Activated CD8-positive, alpha-beta memory T cell treated with anti-CD3 and anti-CD28 coated beads, Interleukin-2, amount 10 ng/mL, durations not matched to agents 7 days and 5 days (primary cell): ENCODE measurements around the gene OXLD1. TPM values are rescaled to one million over a fixed set of nuclear protein-coding genes. Genes with fewer than 3 reads are reported as not detected.

Experiments used
- ATAC-seq: fragments of 150-1000 bp; cut with Tn5 transposase; one replicate; pipeline ENCODE4 v1.10.0; 2021; ENCODE audit warnings: moderate library complexity
- CTCF ChIA-PET: fragments of 350-600 bp; sonication (Branson Sonifier 250); formaldehyde crosslinking; loops from one replicate; lab custom pipeline; 2021; ENCODE audit warnings: antibody characterized with exemption; lab: Charles Lee
- DNase-seq: peaks from one replicate; pipeline ENCODE4 v3.0.0-alpha.2; 2020
- H3K27ac Mint-ChIP-seq: one replicate; pipeline ENCODE4 v1.8.0; 2021; ENCODE audit warnings: mild to moderate bottlenecking, mixed read lengths
- H3K27me3 Mint-ChIP-seq: one replicate; pipeline ENCODE4 v1.8.0; 2021; ENCODE audit warnings: mixed read lengths
- H3K36me3 Mint-ChIP-seq: one replicate; pipeline ENCODE4 v1.8.0; 2021; ENCODE audit warnings: mild to moderate bottlenecking, mixed read lengths
- H3K4me1 Mint-ChIP-seq: one replicate; pipeline ENCODE4 v1.8.0; 2021; ENCODE audit warnings: mixed read lengths
- H3K4me3 Mint-ChIP-seq: one replicate; pipeline ENCODE4 v1.8.0; 2021; ENCODE audit warnings: mild to moderate bottlenecking, moderate library complexity, mixed read lengths
- H3K9me3 Mint-ChIP-seq: one replicate; pipeline ENCODE4 v1.8.0; 2022; ENCODE audit warnings: low read depth, mixed read lengths
- total RNA-seq, 2 experiments: library from RNA; stranded (reverse); gene quantifications; one replicate each; pipeline ENCODE4 v1.2.3, GENCODE V29; 2021

OXLD1 gene
- total RNA-seq, 2 experiments from 2014 or later, result 57.9 to 68.5 TPM

DNA sequence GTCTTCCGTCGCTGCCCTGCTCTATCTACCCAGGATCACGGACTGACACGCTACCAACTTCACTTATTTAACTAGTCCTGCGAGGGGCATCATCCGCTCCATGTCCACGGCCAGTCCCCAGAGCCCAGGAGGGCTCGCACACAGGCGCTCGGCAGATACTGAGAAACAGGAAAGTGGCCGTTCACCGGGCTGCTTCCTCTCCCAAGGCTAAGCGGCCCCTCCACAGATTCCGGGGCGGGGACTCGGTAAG, 388 bp downstream of the OXLD1 start:
- Mint-ChIP-seq H3K27me3 (no peaks in the 10 kb centered on the region), H3K36me3 (peaks cover 40% of the 10 kb centered on the region), H3K27ac (peak overlapping the region; percentile 94), H3K4me3 (peak overlapping the region; percentile 89), H3K9me3 (no peaks in the 10 kb centered on the region), H3K4me1 (peaks cover 59% of the 10 kb centered on the region)
- ATAC-seq (peak; percentile 34), DNase-seq (peak; percentile 60)
- CTCF ChIA-PET, result interaction anchor here (1.0 to 1.7 kb wide), 3 partner anchors 13 to 31 kb away, joined by 3 to 7 read pairs (median 6); partner anchors contain the start of genes ARL16 and HGS

DNA sequence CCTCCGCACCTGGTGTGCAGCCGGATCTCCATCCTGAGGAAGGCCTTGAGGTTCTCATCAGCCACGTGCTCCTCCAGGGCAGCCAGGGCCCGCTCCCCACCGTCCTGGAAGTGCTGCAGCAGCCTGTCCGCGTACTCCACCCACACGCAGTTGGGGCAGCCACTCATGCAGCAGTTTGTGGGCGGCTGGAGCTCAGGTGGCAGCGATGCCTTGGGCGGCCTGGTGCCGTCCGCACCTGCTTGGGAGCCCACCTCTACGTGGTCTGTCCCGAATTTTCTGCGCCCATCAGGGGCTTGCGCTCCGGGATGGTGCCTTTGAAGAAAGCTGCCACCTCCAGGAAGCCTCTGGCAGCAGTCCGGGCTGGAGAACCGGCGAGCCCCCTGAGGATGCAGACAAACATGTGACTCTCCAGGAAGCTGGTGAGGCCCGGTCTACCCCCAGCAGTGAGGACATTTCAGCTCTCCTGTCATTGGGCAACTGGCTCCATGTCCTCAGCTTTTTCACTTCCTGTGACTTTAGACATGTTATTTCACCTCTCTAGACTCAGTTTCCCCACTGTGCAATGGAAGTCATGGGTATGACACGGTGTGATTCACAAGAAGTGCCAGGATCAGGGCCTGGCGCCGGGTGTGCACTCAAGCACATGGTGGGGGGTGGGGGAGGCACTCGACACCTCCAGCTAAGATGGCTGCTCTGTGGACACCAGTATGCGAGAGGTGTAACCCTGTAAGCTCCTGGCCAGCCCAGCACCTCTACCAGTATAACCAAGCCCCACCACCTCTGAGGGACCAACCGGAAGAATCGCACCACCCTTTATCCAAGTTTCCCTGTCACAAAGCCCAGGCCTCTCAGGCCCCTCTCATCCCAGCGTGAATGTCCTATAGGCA, 957 bp downstream of the OXLD1 start:
- peaks cover 59% of the 10 kb centered on the region for H3K4me1 Mint-ChIP-seq
- peaks cover 40% of the 10 kb centered on the region for H3K36me3 Mint-ChIP-seq
- peak; percentile 75 for DNase-seq
- peak; percentile 41 for ATAC-seq
- peak overlapping the region; percentile 94 for H3K27ac Mint-ChIP-seq
- no peaks in the 10 kb centered on the region for H3K9me3 Mint-ChIP-seq
- CTCF ChIA-PET, result interaction anchor here (1.0 to 1.7 kb wide), 4 partner anchors 12 to 30 kb away, joined by 3 to 7 read pairs (median 4); partner anchors contain the start of genes ARL16 and HGS
- H3K4me3 Mint-ChIP-seq, result peak overlapping the region; percentile 89
- H3K27me3 Mint-ChIP-seq, result no peaks in the 10 kb centered on the region

DNA sequence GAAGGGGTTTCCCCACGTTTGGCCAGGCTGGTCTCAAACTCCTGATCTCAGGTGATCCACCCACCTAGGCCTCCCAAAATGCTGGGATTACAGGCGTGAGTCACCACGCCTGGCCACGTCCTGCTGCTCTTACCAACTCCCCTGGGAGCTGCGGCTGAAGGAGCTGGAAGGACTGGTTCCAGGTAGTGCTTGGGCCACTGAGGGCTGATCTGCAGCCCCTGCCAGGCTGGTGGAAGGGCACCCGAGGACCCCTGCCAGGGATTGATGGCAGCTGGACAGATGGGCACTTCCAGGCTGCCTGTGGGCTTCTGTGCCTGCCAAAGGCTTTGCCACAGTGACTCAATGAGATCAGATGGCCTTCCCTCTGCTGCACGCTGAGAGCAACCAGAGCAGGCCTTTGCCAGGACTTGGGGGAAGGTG, 2.3 kb downstream of the OXLD1 start:
- DNase-seq, result no peak
- Mint-ChIP-seq H3K27me3 (no peaks in the 10 kb centered on the region), H3K4me3 (no peak overlapping the region), H3K4me1 (peaks cover 53% of the 10 kb centered on the region), H3K9me3 (no peaks in the 10 kb centered on the region), H3K27ac (peak overlapping the region; percentile 94), H3K36me3 (peaks cover 31% of the 10 kb centered on the region)
- CTCF ChIA-PET, result no interaction called here
- ATAC-seq, result no peak

DNA sequence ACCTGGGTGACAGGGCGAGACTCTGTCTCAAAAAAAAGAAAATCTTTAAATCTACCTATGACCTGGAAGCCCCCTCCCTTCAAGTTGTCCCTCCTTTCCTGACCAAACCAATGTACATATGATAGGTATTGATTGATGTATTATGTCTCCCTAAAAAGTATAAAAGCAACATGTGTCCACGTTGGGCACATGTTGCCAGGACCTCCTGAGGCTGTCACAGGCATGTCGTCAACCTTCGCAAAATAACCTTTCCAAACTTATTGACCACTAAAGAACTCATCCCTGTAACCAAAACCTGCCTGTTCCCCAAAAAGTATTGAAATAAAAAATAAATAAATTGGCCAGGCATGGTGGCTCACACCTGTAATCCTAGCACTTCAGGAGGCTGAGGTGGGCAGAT, 4.4 kb downstream of the OXLD1 start:
- Mint-ChIP-seq H3K4me1 (peaks cover 41% of the 10 kb centered on the region), H3K9me3 (no peaks in the 10 kb centered on the region), H3K27me3 (no peaks in the 10 kb centered on the region), H3K27ac (no peak overlapping the region), H3K4me3 (no peak overlapping the region), H3K36me3 (peaks cover 21% of the 10 kb centered on the region)
- CTCF ChIA-PET, result no interaction called here
- DNase-seq (no peak), ATAC-seq (no peak)

DNA sequence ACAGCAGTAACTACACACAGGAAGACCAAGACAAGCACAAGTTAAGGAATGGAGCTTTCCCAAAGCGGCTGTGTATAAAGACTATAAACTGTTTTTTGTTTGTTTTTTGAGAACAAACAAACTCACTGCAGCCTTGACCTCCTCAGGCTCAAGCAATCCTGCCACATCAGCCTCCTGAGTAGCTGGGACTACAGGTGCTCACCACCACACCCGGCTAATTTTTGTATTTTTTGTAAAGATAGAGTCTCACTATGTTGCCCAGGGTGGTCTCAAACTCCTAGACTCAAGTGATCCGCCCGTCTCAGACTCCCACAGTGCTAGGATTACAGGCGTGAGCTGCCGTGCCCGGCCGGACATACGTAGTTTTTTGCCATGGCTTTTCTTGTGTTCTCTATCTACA, 6.0 kb downstream of the OXLD1 start:
- DNase-seq (no peak), ATAC-seq (no peak)
- H3K27ac Mint-ChIP-seq, result no peak overlapping the region
- H3K4me1 Mint-ChIP-seq, result peaks cover 36% of the 10 kb centered on the region
- CTCF ChIA-PET, result no interaction called here
- H3K27me3 Mint-ChIP-seq, result no peaks in the 10 kb centered on the region
- no peaks in the 10 kb centered on the region for H3K9me3 Mint-ChIP-seq
- peaks cover 11% of the 10 kb centered on the region for H3K36me3 Mint-ChIP-seq
- H3K4me3 Mint-ChIP-seq, result no peak overlapping the region

DNA sequence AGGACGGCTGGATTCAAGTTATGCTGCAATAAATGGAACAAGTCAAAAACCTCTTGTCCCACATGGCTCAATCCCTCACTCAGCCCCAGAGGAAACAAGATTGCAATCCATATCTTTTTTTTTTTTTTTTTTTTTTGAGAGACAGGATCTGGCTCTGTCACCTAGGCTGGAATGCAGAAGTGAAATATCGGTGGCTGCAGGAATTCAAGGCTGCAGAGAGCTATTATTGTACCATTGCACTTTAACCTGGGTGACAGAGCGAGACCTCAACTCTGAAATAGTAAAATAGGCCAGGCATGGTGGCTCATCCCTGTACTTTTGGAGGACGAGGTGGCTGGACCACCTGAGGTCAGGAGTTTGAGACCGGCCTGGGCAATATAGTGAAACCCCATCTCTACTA, 7.4 kb downstream of the OXLD1 start:
- peaks cover 24% of the 10 kb centered on the region for H3K4me1 Mint-ChIP-seq
- H3K27ac Mint-ChIP-seq, result no peak overlapping the region
- CTCF ChIA-PET, result no interaction called here

DNA sequence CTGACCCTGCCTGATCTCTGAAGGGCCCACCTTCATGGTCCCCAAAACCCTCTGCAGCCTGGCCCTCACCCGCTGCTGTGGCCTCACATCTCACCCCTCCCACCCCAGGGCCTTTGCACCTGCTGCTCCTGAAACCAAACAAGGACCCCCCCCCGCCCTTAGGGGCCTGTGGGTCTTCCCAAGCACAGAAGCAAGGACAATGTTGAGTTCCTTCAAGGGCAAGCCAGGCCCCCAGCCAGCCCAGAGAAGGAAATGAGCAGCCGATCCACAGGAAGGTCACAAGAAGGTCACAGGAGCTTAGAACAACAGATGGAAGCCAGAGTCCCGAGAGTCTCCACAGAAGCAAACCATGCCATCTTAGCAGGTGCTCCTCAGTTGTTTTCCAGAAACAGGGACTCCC, 9.6 kb downstream of the OXLD1 start:
- Mint-ChIP-seq H3K9me3 (no peaks in the 10 kb centered on the region), H3K36me3 (no peaks in the 10 kb centered on the region), H3K4me1 (peaks cover 24% of the 10 kb centered on the region), H3K27ac (no peak overlapping the region), H3K27me3 (no peaks in the 10 kb centered on the region), H3K4me3 (no peak overlapping the region)
- DNase-seq (no peak), ATAC-seq (no peak)
- CTCF ChIA-PET, result no interaction called here

More for the DNA sequence above, 7.4 kb downstream of the OXLD1 start:
- DNase-seq (no peak), ATAC-seq (no peak)
- Mint-ChIP-seq H3K9me3 (no peaks in the 10 kb centered on the region), H3K27me3 (no peaks in the 10 kb centered on the region), H3K36me3 (no peaks in the 10 kb centered on the region), H3K4me3 (no peak overlapping the region)

DNA sequence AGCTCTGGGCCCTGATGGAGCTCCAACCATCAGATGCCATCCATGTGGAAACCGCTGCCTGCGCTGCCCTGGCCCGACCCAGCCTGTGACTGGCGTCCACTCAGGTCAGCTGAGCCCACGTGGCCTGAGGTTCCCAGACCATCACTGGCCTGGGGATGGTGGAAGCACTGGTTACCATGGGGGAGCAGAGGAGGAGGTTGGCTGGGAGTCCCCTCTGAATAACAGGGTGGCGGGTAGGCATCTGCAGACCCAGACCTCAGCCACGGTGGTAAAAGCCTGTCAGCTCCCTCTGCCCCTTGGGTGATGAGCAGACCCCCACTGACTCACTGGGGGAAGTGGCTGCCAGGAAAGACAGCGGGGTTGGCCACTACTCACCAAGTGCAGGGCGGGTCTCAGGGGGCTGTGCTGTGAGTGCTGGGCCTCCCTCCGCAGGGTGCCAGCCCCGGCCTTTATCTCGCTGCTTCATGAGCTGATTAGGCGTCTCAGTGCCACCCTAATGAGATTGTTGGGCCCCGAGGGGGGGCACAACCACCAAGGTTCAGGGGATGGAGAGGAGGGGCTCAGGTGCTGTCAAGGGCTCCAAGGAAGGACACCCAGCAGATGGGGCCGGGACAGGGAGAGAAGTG, 10.2 kb downstream of the OXLD1 start, which contains the start of gene PDE6G:
PDE6G (minus strand) TSS at position 425 of the 626 bp plus-strand sequence. CDS start 3,237 bp downstream, outside the sequence.
- no peak for ATAC-seq
- H3K36me3 Mint-ChIP-seq, result no peaks in the 10 kb centered on the region
- H3K27ac Mint-ChIP-seq, result no peak within 1 kb of the TSS
- no peaks in the 10 kb centered on the region for H3K9me3 Mint-ChIP-seq
- H3K27me3 Mint-ChIP-seq, result no peaks in the 10 kb centered on the region
- no peak within 1 kb of the TSS for H3K4me3 Mint-ChIP-seq
- CTCF ChIA-PET, result no interaction called here
- DNase-seq, result no peak
- peaks cover 25% of the 10 kb centered on the region for H3K4me1 Mint-ChIP-seq

DNA sequence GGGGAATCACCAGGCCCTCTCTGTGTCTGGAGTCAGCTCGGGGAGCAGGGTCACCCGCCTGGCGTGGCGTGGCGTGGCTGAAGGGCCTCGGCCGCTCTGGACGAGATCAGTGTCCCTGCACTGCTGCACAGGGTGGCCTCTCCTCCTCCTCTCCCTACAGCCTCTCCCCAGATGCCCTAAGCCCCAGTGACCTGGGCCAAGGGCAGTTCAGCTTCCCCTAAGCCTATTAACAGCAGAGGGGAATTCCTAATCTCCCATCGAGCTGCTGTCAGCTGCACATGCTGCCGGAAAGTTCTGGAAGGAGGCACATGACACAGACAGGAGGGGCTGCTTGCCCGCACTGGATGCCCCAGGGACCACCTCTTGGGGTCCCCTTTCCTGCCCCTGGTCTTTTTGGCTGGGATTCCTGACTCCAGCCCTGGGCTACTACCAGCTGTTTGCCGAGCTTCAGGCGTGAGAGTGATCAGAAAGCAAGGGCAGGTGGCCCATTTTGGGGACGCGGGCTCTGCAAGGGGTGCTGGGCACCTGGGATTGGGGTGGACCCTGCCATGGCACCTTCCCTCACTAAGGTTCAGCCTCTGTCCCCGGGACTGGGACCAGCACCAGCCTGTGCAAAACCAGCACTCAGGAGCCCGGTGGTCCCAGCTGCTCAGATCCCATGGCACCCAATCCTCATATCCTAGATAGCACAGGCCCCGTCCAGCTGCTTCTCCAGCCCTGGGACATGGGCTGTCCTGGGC, 10.9 kb downstream of the OXLD1 start:
- Mint-ChIP-seq H3K9me3 (no peaks in the 10 kb centered on the region), H3K27me3 (no peaks in the 10 kb centered on the region)
- CTCF ChIA-PET, result no interaction called here

DNA sequence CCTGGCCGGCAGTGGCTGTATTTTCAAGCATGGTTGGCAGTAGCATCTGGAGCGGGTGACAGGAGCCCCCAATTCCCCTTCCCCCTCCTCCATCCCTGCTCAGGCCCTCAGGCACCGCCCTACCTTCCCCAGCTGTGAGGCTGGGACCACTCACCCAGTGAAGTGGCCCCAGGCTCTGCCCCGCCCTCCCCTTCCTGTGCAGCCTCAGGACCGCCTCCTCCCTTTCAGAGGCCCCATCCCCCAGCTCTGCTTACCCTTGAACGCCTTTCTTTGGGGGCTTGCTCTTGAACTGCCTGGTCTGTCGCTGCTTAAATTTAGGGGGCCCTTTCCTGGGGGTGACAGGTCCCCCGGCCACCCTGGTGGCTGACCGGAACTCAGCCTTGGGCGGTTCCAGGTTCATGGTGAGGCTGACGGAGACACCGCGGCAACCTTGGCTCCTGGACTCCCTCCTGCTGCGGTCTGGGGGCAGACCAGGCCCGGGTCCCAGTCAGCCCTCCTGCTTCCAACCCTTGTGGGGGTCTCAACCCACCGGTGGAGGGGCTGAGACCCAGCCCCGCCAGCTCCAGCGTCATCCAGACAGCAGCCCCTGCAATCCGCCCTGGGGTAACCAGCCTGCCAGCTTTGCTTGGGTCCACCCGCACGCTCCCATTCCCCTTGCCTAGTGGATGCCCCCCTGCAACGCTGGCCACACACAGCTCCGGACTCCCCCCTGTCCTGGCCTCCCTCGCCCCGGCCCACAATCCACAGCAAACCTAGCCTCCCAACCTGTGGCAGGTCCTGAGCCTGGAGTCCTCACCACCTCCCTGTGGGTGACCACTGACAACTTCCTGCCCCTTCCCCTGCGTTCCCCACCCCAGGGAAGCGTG, 13.3 kb downstream of the OXLD1 start:
- peak; percentile 64 for DNase-seq
- peak overlapping the region; percentile 73 for H3K4me3 Mint-ChIP-seq
- no peaks in the 10 kb centered on the region for H3K9me3 Mint-ChIP-seq
- H3K4me1 Mint-ChIP-seq, result peaks cover 25% of the 10 kb centered on the region
- no peaks in the 10 kb centered on the region for H3K36me3 Mint-ChIP-seq
- peak; percentile 70 for ATAC-seq
- H3K27ac Mint-ChIP-seq, result peak overlapping the region; percentile 77
- CTCF ChIA-PET, result interaction anchor here (0.7 to 1.4 kb wide), 3 partner anchors 10 to 14 kb away, joined by 3 to 5 read pairs (median 3); no protein-coding TSS in a partner anchor
- peaks cover 9% of the 10 kb centered on the region for H3K27me3 Mint-ChIP-seq

More for the DNA sequence above, 10.9 kb downstream of the OXLD1 start:
- ATAC-seq (no peak), DNase-seq (no peak)
- no peaks in the 10 kb centered on the region for H3K36me3 Mint-ChIP-seq
- H3K4me3 Mint-ChIP-seq, result no peak overlapping the region
- H3K27ac Mint-ChIP-seq, result no peak overlapping the region
- peaks cover 25% of the 10 kb centered on the region for H3K4me1 Mint-ChIP-seq

DNA sequence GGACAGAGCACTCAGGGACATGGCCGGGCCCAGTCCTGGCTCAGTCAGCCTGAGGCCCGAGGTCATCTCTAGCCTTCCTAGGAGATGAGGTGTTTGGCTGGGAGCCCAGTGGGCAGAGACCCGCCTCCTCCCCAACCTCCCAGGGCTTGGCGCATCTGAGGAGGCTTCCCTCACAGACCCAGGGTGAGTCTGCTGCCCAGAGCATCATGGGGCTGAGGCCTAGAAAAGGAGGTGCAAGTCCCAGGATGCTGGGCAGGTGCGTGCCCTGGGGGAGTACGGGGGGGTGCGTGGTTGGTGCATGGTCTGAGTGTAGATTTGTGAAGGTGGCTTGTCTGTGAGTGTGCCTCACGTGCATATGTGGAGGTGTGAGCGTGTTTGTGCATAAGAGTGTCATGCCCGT, 14.7 kb downstream of the OXLD1 start:
- CTCF ChIA-PET, result no interaction called here
- Mint-ChIP-seq H3K27me3 (peaks cover 18% of the 10 kb centered on the region), H3K4me1 (peaks cover 17% of the 10 kb centered on the region), H3K27ac (no peak overlapping the region), H3K36me3 (no peaks in the 10 kb centered on the region), H3K4me3 (no peak overlapping the region), H3K9me3 (no peaks in the 10 kb centered on the region)
- ATAC-seq, result no peak
- no peak for DNase-seq

DNA sequence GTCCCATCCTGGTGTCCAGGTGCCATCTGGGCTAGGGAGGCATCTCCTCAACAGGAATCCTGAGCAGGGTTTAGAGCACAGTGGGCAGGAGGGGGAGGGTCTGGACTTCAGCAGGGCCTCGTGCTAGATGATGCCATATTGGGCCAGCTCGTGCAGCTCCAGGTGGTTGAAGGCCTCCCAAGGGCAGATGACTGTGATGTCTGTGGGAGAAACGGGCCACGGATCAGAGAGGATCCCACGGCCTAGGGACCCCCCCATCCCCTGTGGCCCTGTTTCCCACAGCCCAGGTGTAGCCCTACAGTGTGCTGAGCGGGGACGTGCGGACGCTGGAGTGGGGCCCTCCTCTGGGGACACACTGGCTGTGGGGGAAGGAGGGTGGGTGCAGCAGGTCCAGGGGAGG, 15.5 kb downstream of the OXLD1 start:
- H3K4me1 Mint-ChIP-seq, result peaks cover 17% of the 10 kb centered on the region
- H3K27me3 Mint-ChIP-seq, result peaks cover 18% of the 10 kb centered on the region
- ATAC-seq (no peak), DNase-seq (no peak)
- CTCF ChIA-PET, result no interaction called here
- no peaks in the 10 kb centered on the region for H3K36me3 Mint-ChIP-seq
- H3K27ac Mint-ChIP-seq, result no peak overlapping the region
- no peaks in the 10 kb centered on the region for H3K9me3 Mint-ChIP-seq
- H3K4me3 Mint-ChIP-seq, result no peak overlapping the region

DNA sequence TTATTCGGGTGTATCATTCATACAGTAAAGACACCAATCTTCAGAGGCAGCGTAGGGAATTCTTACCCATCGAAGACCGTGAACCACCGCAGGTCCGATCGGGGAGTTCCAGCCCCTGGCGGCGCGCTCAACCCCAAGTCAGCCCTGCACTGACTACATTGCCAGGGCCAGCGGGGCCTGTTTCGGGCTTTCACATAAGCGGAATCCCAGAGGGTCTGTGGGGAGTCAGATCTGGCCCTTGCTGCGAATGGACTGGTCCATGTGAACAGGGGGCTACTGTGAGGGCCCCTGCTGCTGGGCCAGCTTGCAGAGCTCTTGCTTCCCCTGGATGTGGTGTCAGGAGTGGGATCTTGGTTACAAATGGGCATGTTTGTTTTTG, 17.7 kb downstream of the OXLD1 start:
- Mint-ChIP-seq H3K4me1 (peaks cover 12% of the 10 kb centered on the region), H3K36me3 (no peaks in the 10 kb centered on the region), H3K4me3 (no peak overlapping the region), H3K27me3 (peaks cover 18% of the 10 kb centered on the region), H3K27ac (no peak overlapping the region), H3K9me3 (no peaks in the 10 kb centered on the region)
- CTCF ChIA-PET, result no interaction called here
- DNase-seq, result no peak
- ATAC-seq, result no peak
